GM19468 (cell line): Measurements from ENCODE around the gene ZMIZ1.

ENCODE experiments used
- ATAC-seq: cut with Tn5 transposase; IDR thresholded peaks from one replicate; pipeline ENCODE4 v1.9.1; 2021; ENCODE audit warnings: mild to moderate bottlenecking, moderate library complexity, moderate number of reproducible peaks; ENCODE audit not compliant: unreplicated experiment; ENCODE audit errors: extremely low read depth

ZMIZ1 gene

DNA sequence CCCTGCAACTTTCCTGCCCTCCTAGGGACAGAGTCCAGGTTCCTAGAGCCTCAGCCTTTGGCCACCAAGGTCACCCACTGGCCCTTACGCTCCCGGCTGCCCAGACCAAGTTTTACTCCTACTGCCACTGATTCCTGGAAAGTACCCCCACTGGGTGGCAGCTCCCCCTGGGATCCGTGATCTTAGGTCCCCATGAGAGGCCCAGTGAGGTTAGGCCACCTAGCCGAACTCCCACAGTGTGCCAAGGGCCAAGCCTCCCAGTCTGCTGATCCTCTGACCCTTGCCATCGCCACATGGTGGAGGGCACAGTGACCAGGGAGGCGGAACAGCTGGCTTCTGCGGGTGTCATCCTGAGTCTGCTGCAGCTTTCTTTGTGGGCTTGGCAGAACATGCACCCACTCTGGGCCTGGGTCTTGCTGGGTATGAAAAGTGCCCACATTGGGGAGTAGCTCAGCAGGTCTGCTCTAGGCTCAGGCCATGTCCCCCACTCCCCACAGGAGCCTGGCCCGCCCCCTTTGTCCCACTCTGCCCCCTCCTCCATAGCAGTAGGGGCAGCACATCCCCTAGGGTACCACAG, 238.0 kb downstream of the ZMIZ1 start:
- no peak for ATAC-seq

DNA sequence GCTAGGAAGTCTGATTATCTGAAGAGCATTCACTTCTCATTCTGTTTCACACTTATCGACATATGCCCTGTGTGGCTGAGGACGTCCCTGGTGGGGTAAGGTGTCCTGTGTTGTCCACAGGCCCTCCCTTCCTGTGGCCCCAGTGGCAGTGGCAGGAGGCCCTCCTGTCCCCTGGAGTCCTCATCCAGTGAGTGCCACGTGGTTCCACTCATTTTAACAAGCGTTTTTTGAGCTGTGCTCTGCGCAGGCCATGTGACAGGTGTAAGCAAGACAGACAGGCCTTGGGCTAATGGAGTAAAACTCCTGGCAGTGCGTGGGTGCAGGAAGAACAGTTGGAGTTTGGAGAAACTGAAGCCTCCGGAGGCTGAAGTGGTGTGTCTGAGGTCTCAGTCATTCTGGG, 239.2 kb downstream of the ZMIZ1 start:
- ATAC-seq, result no peak

DNA sequence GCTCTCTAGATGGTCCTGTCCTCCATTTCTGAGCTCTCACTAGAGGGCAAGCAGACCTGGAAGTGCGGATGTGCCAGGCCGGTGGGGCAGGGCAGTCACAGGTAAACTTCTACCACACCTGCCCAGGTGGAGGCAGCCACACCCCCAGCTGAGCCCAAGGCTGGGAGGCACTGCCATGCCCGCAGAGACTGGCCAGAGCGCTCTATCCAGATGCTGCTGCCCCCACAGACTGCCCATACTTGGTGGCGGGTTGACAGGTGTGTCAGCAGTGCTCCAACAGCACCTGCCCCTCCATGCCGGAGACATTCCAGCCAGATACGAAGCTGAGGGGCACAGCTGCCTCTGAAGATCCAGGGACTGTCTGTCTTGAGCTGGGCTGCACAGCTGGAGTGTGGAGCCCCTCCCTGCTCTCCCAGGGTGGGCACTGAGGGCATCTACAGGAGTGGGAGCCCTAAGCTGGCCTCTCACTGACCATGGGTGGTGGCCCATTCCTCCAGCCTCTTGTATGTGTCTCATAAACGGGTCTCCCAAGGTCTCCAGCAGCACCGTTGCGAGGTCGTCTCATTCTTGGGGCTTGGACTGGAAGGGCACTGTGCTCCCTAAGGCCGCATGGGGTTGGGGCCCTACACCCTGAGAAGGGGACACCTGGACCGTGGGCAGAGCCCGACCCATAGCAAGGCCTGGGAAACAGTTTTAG, 240.4 kb downstream of the ZMIZ1 start:
- ATAC-seq, result no peak

DNA sequence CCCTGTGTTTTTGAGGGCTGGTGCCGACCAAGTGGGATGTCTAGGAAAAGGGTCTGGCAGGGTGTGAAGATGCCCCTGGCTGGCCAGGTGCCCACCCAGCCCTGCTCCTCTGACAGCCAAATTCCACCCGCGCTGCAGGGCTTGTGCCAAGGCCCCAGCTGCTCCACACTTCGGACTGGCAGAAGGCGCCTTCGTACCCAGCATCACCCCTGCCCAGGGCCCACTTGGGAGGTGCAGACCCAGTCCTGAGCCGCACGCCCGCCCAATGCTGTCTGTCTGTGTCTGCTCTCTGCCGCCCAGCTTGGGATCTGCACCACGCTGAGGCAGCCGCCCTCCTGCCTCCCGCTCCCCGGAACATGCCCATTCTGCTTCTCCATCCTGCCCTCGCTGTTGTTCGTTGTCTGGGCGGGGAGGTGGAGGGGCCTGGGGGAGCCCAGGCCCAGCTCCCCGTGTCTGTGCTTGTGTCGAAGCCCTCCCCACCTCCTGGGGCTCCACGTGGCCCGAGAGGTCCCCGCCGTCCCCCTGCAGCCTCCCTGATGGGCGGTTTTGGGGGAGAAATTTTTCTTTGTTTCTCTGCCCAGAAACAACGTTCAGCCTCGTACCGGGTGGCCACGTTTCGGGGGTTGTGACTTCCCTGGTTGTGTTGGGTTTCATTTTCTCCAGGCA, 241.6 kb downstream of the ZMIZ1 start:
- no peak for ATAC-seq

DNA sequence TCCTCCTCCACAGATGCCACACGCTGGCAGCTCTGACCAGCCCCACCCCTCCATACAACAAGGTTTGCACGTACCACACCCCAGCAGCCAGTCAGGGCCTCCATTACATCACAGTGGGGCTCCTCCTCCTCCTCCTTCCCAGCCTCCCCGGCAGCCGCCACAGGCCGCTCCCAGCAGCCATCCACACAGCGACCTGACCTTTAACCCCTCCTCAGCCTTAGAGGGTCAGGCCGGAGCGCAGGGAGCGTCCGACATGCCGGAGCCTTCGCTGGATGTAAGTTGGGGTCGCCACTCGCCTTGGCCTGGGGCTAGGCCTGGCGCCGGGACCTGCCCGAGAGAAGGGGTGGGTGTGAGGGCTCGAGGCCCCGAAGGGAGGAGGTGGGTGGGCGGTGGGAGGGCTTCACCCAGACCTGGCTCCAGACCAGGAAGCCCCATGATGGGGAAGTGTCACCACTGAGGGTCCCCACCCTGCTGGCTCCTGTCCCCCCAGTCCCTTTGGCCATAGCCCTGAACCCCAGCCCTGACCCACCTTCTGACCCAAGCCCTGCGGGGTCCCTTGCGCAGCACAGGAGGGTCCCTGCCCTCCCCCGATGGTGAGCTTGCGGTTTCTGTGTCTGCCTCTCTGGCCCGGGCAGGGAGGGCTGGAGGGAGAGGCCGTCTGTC, 242.3 kb downstream of the ZMIZ1 start:
- ATAC-seq, result no peak

DNA sequence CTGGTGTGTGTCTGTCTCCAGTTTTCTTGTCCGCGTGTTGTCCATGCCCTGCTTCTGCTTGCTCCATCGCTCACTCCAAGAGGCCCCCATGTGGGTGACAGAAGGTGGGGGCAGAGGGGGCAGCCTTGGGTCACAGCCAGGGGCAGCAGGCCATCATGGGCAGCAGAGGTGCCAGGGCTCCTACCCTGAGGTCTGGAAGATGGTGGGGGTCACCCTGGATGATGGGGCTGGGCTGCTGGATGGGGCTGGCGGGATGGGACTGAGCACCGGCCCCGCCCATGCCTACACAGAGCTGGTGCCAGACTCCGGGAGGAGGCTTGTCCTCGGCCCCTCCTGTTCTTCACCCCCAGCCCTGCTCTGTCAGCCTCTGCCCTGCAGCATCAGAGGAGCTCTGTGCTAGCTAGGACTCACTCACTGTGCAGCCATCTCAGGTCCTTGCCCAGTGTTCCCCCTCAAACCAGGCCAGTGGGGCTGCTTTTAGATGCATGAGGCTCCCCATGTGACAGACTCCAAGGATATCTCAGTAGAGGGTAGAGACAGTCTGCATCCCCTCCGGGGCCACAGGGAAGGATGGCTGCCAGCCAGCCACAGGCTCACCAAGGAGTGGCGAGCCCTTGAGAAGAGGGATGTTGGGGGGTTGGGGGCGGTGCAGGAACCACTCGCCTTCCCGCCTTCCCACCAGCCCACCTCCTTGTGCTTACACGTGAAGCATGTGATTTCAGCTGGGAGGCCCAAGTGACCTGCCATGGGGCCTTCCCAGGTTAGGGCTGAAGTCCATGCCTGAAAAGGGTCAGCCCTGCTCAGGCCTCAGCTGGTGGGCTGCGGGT, 243.0 kb downstream of the ZMIZ1 start:
- ATAC-seq, result no peak

DNA sequence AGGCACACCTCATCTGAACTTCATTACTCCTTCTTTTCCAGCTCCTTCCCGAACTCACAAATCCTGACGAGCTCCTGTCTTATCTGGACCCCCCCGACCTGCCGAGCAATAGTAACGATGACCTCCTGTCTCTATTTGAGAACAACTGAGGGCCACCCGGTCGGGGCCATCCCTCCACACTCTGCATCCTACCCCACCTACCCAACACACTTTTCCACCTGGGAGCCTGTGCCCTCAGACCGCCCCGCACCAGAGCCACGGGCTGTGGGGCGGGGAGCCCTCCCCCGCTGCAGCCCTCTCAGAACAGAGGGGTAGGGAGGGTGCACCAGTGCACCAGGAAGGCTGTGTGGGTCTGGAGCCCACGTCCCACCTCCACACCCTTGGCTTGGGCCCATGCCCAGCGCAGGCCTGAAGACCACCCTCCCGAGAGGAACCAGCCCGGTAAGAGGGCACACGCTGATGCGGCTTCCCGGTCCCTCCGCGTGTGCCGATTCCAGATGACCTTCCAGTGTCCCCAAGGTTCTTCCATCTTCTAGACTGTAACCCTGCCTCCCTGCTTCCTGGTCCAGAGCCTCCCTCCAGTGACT, 243.9 kb downstream of the ZMIZ1 start:
- no peak for ATAC-seq

DNA sequence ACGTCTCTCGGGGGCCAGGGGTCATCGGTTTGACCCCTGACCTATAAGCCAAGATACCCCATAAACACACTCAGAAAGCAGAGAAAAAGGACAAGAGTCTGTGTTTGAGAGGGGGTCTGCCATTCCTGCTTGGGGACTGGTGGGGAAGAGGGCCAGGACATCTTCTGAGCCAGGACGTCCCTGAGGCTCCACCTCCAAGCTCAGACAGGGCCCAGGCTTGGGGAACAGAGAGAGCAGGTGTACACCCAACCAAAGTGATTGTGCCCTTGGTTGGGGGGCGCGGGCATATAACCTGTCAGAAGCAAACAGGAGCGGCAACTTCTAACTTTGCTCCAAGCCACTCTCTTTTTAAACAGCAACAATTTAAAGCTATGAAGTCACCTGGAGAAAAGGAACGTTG, 244.6 kb downstream of the ZMIZ1 start:
- no peak for ATAC-seq

DNA sequence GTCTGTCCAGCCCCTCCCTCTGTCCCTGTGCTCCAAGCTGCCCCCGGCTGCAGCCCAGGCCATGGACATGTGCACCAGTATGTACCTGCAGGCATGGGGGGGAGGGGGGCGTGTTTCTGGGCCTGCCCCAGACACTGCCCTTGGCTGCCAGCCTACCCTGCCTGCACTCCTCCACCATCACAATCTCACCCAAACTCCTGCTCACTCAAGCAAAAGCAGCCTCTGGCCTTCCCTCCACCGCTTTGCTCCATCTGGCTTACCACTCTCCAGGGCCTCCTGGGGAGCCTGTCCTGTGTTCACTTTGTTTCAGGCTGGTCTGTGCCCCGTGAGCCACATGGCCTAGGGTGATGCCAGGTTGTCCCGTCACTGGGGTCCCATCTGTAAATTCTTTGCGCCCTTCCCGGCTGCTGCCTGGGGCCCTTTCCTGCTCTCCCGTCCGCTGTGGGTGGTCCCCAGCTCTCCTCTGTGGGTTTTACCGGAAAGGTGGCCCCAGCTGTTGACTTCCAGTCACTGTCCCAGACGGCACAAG, 245.2 kb downstream of the ZMIZ1 start:
- no peak for ATAC-seq

DNA sequence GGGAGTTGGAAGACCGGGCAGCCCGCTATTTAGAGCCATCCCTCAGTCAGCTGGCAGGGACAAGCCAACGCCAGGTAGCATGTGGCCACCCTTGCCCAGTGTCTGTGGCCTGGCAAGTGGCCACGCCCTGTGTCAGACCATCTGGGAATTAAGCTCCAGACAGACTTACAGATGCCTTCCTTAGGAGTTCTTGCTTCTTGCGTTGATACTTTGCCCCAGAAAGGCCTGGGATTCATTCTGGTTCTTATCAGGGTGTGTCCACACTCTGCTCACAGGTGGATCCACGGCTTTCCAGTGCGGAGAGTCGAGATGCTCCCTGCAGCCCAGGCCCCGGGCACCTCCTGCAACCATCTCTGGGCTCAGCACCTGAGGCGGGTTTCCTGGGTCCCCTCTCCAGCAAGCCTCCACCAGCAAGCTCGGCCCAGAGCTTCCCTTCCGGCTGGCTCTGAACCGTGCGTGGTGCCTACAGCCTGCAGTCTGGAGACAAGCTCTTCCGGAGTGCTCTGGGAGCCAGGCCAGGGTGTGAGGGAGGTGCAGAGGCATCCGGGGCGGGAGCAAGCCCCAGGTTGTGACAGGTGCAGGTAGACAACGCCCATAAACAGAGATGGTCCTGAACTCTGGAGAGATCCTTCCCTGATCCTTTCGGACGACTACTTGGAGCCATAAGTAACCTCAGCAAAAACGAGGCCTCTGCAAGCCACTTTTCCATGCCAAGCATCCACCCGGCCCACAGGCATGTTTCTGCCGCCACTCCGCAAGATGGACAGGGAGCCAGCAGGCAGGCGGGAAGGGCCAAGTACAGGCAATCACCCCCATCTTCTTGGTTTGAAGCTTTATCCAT, 246.2 kb downstream of the ZMIZ1 start:
- ATAC-seq, result no peak

DNA sequence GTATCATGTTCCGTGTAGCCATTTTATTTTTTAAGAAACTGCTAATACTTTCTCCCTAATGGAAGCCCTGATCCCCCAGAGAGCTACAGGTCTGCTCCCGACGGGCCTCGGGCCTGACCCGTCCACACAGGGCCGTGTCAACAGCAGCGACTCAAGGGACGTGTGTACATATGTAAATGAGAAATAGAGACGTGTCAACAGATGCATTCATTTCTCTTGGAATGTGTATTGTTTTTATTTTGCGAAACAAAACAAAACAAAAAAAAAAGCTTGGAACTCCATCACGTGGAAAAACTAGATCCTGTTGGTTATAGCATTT, 246.8 kb downstream of the ZMIZ1 start:
- no peak for ATAC-seq

DNA sequence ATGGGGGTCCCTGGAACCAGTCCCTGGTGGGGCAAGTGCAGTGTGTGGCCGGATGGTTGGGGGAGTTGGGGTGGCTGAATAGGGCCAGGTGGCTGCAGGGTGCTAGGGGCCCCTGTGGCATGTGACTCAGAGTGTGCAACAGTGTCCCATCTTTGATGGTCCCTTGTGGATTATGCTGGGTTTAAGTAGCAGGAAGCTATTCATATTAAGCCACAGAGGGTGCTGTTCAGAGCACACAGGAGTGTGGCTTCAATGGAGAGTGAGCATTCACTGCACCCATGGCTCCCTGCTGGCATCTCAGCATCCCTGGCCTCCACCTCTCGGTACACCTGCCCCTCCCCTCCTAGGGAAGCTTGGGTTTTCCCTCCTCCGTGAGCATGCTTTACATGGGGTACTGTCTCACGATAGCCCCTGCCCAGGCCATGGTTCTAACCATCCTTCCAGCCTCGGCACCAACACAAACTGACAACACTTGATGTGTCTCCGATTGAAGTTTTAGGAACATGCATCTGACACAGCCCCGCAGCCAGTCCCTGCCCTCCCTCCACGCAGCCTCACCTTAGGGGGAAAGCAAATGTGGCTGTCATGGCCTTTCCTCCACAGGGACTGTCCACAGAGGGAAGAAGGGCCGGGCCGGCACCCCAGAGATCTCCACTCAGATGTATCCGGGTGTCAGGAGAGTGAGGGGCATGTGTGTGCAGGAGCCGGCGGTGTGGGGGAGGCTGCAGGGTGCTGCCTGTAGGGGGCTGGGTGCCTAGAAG, 248.1 kb downstream of the ZMIZ1 start:
- peak; percentile 63 for ATAC-seq

DNA sequence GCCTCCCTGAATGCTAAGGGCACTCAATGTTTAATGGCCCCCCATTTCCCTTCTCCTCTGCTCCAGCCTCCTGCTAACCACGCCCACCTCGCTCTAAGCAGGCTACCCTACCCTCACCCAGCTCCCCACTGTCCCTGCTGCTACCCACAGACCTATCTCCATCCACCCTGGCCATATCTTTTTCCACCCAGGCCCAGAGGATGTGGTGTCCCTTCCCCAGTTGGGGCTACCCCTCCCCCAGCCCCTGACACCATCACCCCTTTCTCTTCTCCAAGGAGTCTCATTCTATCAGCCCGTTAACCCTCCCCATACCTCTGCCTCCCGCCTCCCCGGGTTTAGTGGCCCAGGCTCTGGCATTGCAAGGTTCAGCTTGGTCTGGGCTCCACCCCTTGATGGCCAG, 249.6 kb downstream of the ZMIZ1 start:
- ATAC-seq, result no peak

DNA sequence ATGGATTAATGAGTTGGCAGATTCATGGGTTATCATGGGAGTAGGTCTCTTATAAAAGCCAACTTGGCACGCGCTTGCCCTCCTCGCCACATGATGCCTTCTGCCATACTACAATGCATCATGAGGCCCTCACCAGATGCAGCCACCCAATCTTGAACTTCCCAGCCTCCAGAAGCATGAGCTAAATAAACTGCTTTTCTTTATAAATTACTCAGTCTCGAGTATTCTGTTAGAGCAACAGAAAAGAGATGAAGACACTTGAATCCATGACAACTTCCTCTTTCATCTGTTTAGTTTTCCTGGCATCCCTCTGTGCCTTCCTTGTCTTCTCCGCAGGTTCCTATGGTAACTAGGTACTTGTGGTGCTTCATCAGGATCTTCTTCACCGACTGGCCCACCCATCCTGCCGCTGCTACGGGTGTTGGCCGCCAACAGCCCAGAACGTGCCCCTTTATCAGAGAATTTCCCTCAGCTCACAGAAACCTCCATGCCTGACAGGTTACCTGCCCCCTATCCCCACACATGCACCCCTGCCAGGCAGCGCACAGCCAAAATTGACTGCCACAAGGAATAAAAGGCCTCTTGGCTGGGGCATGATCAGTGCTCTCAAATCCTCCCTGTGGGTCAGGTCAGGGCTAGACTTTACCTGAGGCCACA, 250.5 kb downstream of the ZMIZ1 start:
- ATAC-seq, result no peak

DNA sequence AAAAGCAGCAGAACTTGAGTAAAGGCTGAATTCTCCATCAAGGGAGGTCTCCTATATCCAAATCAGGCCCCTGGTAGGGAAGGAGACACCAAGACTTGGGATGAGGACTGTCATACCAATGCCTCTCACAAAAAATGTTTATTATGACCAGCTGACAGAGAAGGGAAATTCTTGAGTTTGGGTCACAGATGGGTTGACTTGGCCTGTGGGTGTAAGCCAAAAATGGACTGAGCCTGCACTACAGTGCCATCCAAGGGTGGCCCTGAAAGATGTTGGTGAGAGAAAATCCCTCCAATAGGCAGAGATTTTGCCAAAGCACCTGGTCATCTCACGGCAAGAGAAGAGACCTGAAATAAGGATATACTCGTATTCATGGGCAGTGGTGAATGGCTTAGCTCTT, 251.6 kb downstream of the ZMIZ1 start:
- ATAC-seq, result no peak

DNA sequence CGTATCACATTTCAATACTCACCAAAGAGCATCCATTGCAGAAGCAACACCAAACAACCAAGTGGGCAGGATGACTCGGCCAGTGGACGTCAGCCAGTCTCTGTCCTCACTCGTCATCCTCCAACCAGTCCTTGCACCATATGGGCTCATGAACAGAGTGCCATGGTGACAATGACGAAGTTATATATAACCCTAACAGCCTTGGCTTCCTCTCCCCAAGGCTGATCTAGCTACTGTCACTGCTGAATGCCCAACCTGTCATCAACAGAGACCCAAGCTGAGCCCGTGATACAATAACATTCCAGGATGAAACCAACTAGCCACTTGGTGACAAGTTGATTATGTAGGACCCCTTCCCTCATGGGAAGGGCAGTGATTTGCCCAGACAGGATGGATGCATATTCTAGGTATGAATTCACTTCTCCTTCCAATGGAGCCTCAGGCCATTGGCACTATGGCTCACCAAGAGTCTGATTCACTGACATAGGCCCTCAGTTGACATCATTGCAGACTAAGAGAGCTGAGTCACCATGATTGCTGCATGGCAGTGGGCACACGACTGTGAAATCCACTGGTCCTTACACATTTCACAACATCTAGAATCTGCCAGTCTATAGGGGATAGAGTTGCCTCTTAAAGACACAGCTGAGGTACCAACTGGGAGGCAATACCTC, 252.2 kb downstream of the ZMIZ1 start:
- no peak for ATAC-seq

DNA sequence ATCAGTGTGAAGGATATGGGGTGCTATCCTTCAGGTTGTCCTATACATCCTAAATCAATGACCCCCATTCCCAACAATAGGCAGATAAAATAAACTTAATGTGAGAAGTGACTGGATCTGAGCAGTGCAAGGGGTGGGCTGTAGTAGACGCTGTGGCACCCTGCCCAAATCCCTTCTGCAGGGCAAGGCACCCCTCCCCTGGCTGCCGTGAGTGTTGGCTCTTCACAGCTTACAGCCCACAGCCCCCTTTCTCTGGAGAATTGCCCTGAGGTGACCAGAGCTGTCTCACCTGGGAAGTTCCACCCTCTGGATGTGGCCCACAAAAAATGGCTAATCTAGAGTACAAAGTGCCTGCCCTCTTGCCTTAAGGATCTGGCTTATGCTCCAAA, 252.7 kb downstream of the ZMIZ1 start:
- no peak for ATAC-seq
